ENCODE results near the gene KCNK1. TPM values are rescaled to one million over a fixed set of nuclear protein-coding genes. Genes with fewer than 3 reads are reported as not detected.

The KCNK1 gene
- total RNA-seq, 1 donor from 2014 or later: 5.7 TPM

DNA sequence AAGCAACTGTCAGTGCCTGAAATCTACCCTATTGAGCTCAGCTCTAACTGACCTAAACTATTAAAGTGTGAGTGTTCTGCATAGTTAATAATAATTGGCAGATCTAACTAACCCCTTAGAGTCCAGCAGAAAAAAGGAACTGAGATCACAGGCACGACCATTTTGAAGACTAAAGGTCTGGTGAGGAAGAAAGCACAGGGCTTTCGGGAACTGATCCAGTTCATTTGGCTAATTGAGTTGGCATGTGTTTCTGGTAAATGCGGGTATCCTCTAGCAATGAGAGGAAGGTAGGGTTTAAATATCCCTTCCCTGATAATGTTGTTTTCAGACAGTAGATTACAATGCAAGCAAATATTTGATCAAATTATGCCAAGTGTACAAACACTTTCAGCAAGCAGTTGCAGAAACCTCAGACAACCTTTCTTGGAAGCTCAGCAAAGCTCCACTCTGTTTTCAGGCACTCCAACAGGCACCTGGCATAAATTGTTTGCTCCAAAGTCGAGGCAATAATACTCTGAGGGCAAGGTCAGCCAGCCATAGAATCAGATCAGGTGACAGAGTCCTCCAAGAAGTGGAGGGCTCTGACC lies 100.8 kb downstream of the KCNK1 start:
- H2AFZ ChIP-seq (ENCODE audit: low read depth, low read length): no peak overlapping the region

GRCh38 chr1:233718057-233718456 lies 104.2 kb downstream of the KCNK1 start:
- Histone ChIP-seq H4K20me1 (ENCODE audit: insufficient read depth, low read length) (no peaks in the 10 kb centered on the region), H2AFZ (ENCODE audit: low read depth, low read length) (no peak overlapping the region), H3K79me2 (ENCODE audit: insufficient read depth, low read length) (no peaks in the 10 kb centered on the region), H3K9me3 (ENCODE audit: insufficient read depth, low read depth, low read length) (no peaks in the 10 kb centered on the region), H3K4me2 (ENCODE audit: low read length) (no peak overlapping the region), H3K36me3 (ENCODE audit: insufficient read depth, low read length) (no peaks in the 10 kb centered on the region), H3K9ac (ENCODE audit: low read length) (no peak overlapping the region), H3K4me1 (ENCODE audit: insufficient read depth, low read length) (no peaks in the 10 kb centered on the region), H3K4me3 (ENCODE audit: insufficient read depth, low read depth, low read length) (no peak overlapping the region), H3K27me3 (ENCODE audit: insufficient read depth, low read length) (no peaks in the 10 kb centered on the region), H3K27ac (ENCODE audit: low read depth, low read length) (no peak overlapping the region)
- Mint-ChIP-seq H3K36me3 (ENCODE audit: low read depth, unreplicated experiment) (no peaks in the 10 kb centered on the region), H3K4me3 (ENCODE audit: unreplicated experiment) (no peak overlapping the region), H3K27me3 (ENCODE audit: low read depth, unreplicated experiment) (no peaks in the 10 kb centered on the region), H3K27ac (ENCODE audit: unreplicated experiment) (no peak overlapping the region), H3K9me3 (ENCODE audit: unreplicated experiment) (no peaks in the 10 kb centered on the region), H3K4me1 (ENCODE audit: low read depth, unreplicated experiment) (no peaks in the 10 kb centered on the region)
- no peak for FAIRE-seq
- TF ChIP-seq EZH2 (IDR thresholded peaks at IDR 0.05; ENCODE audit: insufficient read depth, low read length): no peak
- TF ChIP-seq, protein P1, sequence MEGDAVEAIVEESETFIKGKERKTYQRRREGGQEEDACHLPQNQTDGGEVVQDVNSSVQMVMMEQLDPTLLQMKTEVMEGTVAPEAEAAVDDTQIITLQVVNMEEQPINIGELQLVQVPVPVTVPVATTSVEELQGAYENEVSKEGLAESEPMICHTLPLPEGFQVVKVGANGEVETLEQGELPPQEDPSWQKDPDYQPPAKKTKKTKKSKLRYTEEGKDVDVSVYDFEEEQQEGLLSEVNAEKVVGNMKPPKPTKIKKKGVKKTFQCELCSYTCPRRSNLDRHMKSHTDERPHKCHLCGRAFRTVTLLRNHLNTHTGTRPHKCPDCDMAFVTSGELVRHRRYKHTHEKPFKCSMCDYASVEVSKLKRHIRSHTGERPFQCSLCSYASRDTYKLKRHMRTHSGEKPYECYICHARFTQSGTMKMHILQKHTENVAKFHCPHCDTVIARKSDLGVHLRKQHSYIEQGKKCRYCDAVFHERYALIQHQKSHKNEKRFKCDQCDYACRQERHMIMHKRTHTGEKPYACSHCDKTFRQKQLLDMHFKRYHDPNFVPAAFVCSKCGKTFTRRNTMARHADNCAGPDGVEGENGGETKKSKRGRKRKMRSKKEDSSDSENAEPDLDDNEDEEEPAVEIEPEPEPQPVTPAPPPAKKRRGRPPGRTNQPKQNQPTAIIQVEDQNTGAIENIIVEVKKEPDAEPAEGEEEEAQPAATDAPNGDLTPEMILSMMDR (IDR thresholded peaks at IDR 0.05; ENCODE audit: insufficient read depth, low read depth, low read length): no peak
- no peak for DNase-seq (ENCODE audit: low read depth)

More for the DNA sequence above, 100.8 kb downstream of the KCNK1 start:
- Histone ChIP-seq H3K4me1 (ENCODE audit: insufficient read depth, low read length) (no peaks in the 10 kb centered on the region), H3K9ac (ENCODE audit: low read length) (no peak overlapping the region), H3K79me2 (ENCODE audit: insufficient read depth, low read length) (no peaks in the 10 kb centered on the region), H4K20me1 (ENCODE audit: insufficient read depth, low read length) (no peaks in the 10 kb centered on the region), H3K36me3 (ENCODE audit: insufficient read depth, low read length) (no peaks in the 10 kb centered on the region), H3K27me3 (ENCODE audit: insufficient read depth, low read length) (no peaks in the 10 kb centered on the region), H3K4me3 (ENCODE audit: insufficient read depth, low read depth, low read length) (no peak overlapping the region), H3K27ac (ENCODE audit: low read depth, low read length) (no peak overlapping the region), H3K9me3 (ENCODE audit: insufficient read depth, low read depth, low read length) (no peaks in the 10 kb centered on the region), H3K4me2 (ENCODE audit: low read length) (no peak overlapping the region)
- Mint-ChIP-seq H3K27ac (ENCODE audit: unreplicated experiment) (no peak overlapping the region), H3K4me1 (ENCODE audit: low read depth, unreplicated experiment) (no peaks in the 10 kb centered on the region), H3K36me3 (ENCODE audit: low read depth, unreplicated experiment) (no peaks in the 10 kb centered on the region), H3K27me3 (ENCODE audit: low read depth, unreplicated experiment) (no peaks in the 10 kb centered on the region), H3K9me3 (ENCODE audit: unreplicated experiment) (no peaks in the 10 kb centered on the region), H3K4me3 (ENCODE audit: unreplicated experiment) (no peak overlapping the region)
- TF ChIP-seq EZH2 (IDR thresholded peaks at IDR 0.05; ENCODE audit: insufficient read depth, low read length): no peak
- TF ChIP-seq, protein P1 (IDR thresholded peaks at IDR 0.05; ENCODE audit: insufficient read depth, low read depth, low read length): no peak
- DNase-seq (ENCODE audit: low read depth) (no peak), FAIRE-seq (no peak)

GRCh38 chr1:233719655-233720341 lies 105.9 kb downstream of the KCNK1 start:
- Histone ChIP-seq H3K36me3 (ENCODE audit: insufficient read depth, low read length) (no peaks in the 10 kb centered on the region), H2AFZ (ENCODE audit: low read depth, low read length) (no peak overlapping the region), H3K27me3 (ENCODE audit: insufficient read depth, low read length) (no peaks in the 10 kb centered on the region), H3K9me3 (ENCODE audit: insufficient read depth, low read depth, low read length) (peaks cover 3% of the 10 kb centered on the region), H3K4me2 (ENCODE audit: low read length) (no peak overlapping the region), H3K9ac (ENCODE audit: low read length) (no peak overlapping the region), H3K4me3 (ENCODE audit: insufficient read depth, low read depth, low read length) (no peak overlapping the region), H4K20me1 (ENCODE audit: insufficient read depth, low read length) (no peaks in the 10 kb centered on the region), H3K27ac (ENCODE audit: low read depth, low read length) (no peak overlapping the region), H3K79me2 (ENCODE audit: insufficient read depth, low read length) (no peaks in the 10 kb centered on the region), H3K4me1 (ENCODE audit: insufficient read depth, low read length) (no peaks in the 10 kb centered on the region)
- H3K4me3 Mint-ChIP-seq (ENCODE audit: unreplicated experiment): no peak overlapping the region
- no peak for DNase-seq (ENCODE audit: low read depth)
- no peaks in the 10 kb centered on the region for H3K9me3 Mint-ChIP-seq (ENCODE audit: unreplicated experiment)
- no peak for FAIRE-seq
- no peaks in the 10 kb centered on the region for H3K27me3 Mint-ChIP-seq (ENCODE audit: low read depth, unreplicated experiment)
- no peak for TF ChIP-seq EZH2 (IDR thresholded peaks at IDR 0.05; ENCODE audit: insufficient read depth, low read length)
- TF ChIP-seq, protein P1 (IDR thresholded peaks at IDR 0.05; ENCODE audit: insufficient read depth, low read depth, low read length): no peak
- H3K36me3 Mint-ChIP-seq (ENCODE audit: low read depth, unreplicated experiment): no peaks in the 10 kb centered on the region
- H3K4me1 Mint-ChIP-seq (ENCODE audit: low read depth, unreplicated experiment): no peaks in the 10 kb centered on the region
- no peak overlapping the region for H3K27ac Mint-ChIP-seq (ENCODE audit: unreplicated experiment)
